Stimulated activated CD8-positive, alpha-beta memory T cell treated with anti-CD3 and anti-CD28 coated beads, Interleukin-2, amount 100 ng/mL, for 48 hours (primary cell): ENCODE results near the gene OSBPL8.
"Not testable (repeated sequence)": the region's sequence is repeated elsewhere in the genome, so short reads cannot be mapped to it uniquely, and the experiment has no call there.

Experiments used
- DNase-seq, 2 donors: peaks; one replicate each; pipeline ENCODE4 v3.0.0-alpha.2; 2020; ENCODE audit warnings: low read depth in 2 of 2

The OSBPL8 gene

GRCh38 chr12:76523408-76523807 is 36.2 kb downstream of the OSBPL8 start:
- DNase-seq: no peak

GRCh38 chr12:76520348-76520747 is 39.2 kb downstream of the OSBPL8 start:
- DNase-seq: no peak

- no peak for DNase-seq
Observed at GRCh38 chr12:76519538-76519937, 40.0 kb downstream of the OSBPL8 start.

GRCh38 chr12:76518699-76519098 is 40.9 kb downstream of the OSBPL8 start:
- no peak for DNase-seq

GRCh38 chr12:76515271-76515670 is 44.3 kb downstream of the OSBPL8 start:
- no peak for DNase-seq

GRCh38 chr12:76511116-76511716 is 48.4 kb downstream of the OSBPL8 start:
- DNase-seq: not testable (repeated sequence)

- DNase-seq: no peak
Observed at GRCh38 chr12:76508128-76508980, 51.2 kb downstream of the OSBPL8 start.

GRCh38 chr12:76506149-76506548 is 53.4 kb downstream of the OSBPL8 start:
- no peak for DNase-seq

- no peak for DNase-seq
Observed at GRCh38 chr12:76505050-76505449, 54.5 kb downstream of the OSBPL8 start.

- DNase-seq: no peak
Observed at GRCh38 chr12:76504606-76505005, 55.0 kb downstream of the OSBPL8 start.

GRCh38 chr12:76503957-76504356 is 55.6 kb downstream of the OSBPL8 start:
- DNase-seq: no peak

- DNase-seq: no peak
Observed at GRCh38 chr12:76501390-76501789, 58.2 kb downstream of the OSBPL8 start.

GRCh38 chr12:76499136-76499535 is 60.4 kb downstream of the OSBPL8 start:
- DNase-seq: not testable (repeated sequence)

GRCh38 chr12:76495556-76495955 is 64.0 kb downstream of the OSBPL8 start:
- DNase-seq: no peak

GRCh38 chr12:76491292-76491691 is 68.3 kb downstream of the OSBPL8 start:
- no peak for DNase-seq

GRCh38 chr12:76490763-76491162 is 68.8 kb downstream of the OSBPL8 start:
- DNase-seq: no peak

- DNase-seq: no peak
Observed at GRCh38 chr12:76489737-76490136, 69.8 kb downstream of the OSBPL8 start.

- no peak for DNase-seq
Observed at GRCh38 chr12:76486011-76486410, 73.6 kb downstream of the OSBPL8 start.

- DNase-seq: no peak
Observed at GRCh38 chr12:76480796-76481195, 78.8 kb downstream of the OSBPL8 start.

- no peak for DNase-seq
Observed at GRCh38 chr12:76478045-76478444, 81.5 kb downstream of the OSBPL8 start.

- DNase-seq: not testable (repeated sequence)
Observed at GRCh38 chr12:76472862-76473261, 86.7 kb downstream of the OSBPL8 start.

- DNase-seq: no peak
Observed at GRCh38 chr12:76471579-76471978, 88.0 kb downstream of the OSBPL8 start.
